K562 (cell line): Measurements from ENCODE around the gene CGREF1. TPM values are rescaled to one million over a fixed set of nuclear protein-coding genes. Genes with fewer than 3 reads are reported as not detected.

Experiments used
- ATF3 ChIP-seq, 2 experiments: fragments of 450-650 bp in 1 of 2; sonication (generic) in 1 of 2; formaldehyde crosslinking in 1 of 2; IDR thresholded peaks in 1 of 2; conservative IDR thresholded peaks in 1 of 2; 2 replicates each; pipeline versions ENCODE4 v1.6.1 to v1.8.1; 2016 to 2023; ENCODE audit warnings: mild to moderate bottlenecking in 2 of 2, moderate library complexity in 2 of 2, inconsistent platforms in 1 of 2, missing genetic modification reagents in 1 of 2
- ATF6 ChIP-seq: sonication (generic); formaldehyde crosslinking; IDR thresholded peaks from 2 replicates; pipeline ENCODE4 v1.4.0; 2020; ENCODE audit warnings: mild to moderate bottlenecking, missing genetic modification reagents
- CREB1 ChIP-seq, 2 experiments: sonication (generic) in 1 of 2; formaldehyde crosslinking in 1 of 2; IDR thresholded peaks; 2 replicates each; pipeline versions ENCODE4 v1.6.1 to v1.8.0; 2012 to 2022; ENCODE audit warnings: inconsistent platforms in 1 of 2, mild to moderate bottlenecking in 1 of 2, missing genetic modification reagents in 1 of 2, moderate library complexity in 1 of 2
- E2F3 ChIP-seq: fragments of 250-450 bp; sonication (Bioruptor Pico); IDR thresholded peaks from 2 replicates; pipeline ENCODE4 v1.4.0; 2020; ENCODE audit warnings: mild to moderate bottlenecking
- ETV5 ChIP-seq: sonication (generic); formaldehyde crosslinking; IDR thresholded peaks from 2 replicates; pipeline ENCODE4 v1.4.0; 2020; ENCODE audit warnings: low read depth, mild to moderate bottlenecking, missing genetic modification reagents
- GABPA ChIP-seq: fragments of 200-800 bp; sonication (Bioruptor generic); conservative IDR thresholded peaks from 2 replicates; pipeline ENCODE4 v1.6.1; 2016; ENCODE audit warnings: low read depth, missing genetic modification characterization, missing compliant biosample characterization
- GTF2E2 ChIP-seq: fragments of 200-800 bp; sonication (Bioruptor generic); IDR thresholded peaks from 2 replicates; pipeline ENCODE4 v1.6.1; 2016; ENCODE audit warnings: missing genetic modification characterization, missing compliant biosample characterization
- HNRNPK ChIP-seq: fragments of 200-400 bp; formaldehyde crosslinking; IDR thresholded peaks from one replicate; pipeline ENCODE4 v1.6.1; 2018; ENCODE audit warnings: mild to moderate bottlenecking, low read depth, low read length; ENCODE audit not compliant: poor library complexity, severe bottlenecking
- KLF10 ChIP-seq: fragments of 250-450 bp; sonication (Bioruptor Pico); IDR thresholded peaks from 2 replicates; pipeline ENCODE4 v1.6.1; 2021; ENCODE audit warnings: matching md5 sums
- L3MBTL2 ChIP-seq: fragments of 450-650 bp; IDR thresholded peaks from 2 replicates; pipeline ENCODE4 v1.6.1; 2016; ENCODE audit warnings: mild to moderate bottlenecking, moderate library complexity
- MTA3 ChIP-seq: fragments of 450-650 bp; formaldehyde crosslinking; IDR thresholded peaks from 2 replicates; pipeline ENCODE4 v1.6.1; 2017; ENCODE audit warnings: mild to moderate bottlenecking, borderline replicate concordance
- POLR2H ChIP-seq: IDR thresholded peaks from 2 replicates; pipeline ENCODE4 v1.6.1; 2016; ENCODE audit warnings: missing genetic modification characterization, low read depth, mild to moderate bottlenecking, control low read depth, missing compliant biosample characterization, moderate library complexity
- PYGO2 ChIP-seq: fragments of 450-650 bp; IDR thresholded peaks from 2 replicates; pipeline ENCODE4 v1.6.1; 2016; ENCODE audit warnings: mild to moderate bottlenecking, missing genetic modification characterization, moderate library complexity, missing compliant biosample characterization
- RAD51 ChIP-seq: fragments of 450-650 bp; IDR thresholded peaks from 2 replicates; pipeline ENCODE4 v1.7.1; 2016; ENCODE audit warnings: low read depth, mild to moderate bottlenecking, borderline replicate concordance
- TGIF2 ChIP-seq: sonication (generic); formaldehyde crosslinking; IDR thresholded peaks from 2 replicates; pipeline ENCODE4 v1.8.1; 2022; ENCODE audit warnings: mild to moderate bottlenecking, missing genetic modification reagents, moderate library complexity
- THAP12 ChIP-seq: fragments of 250-450 bp; sonication (Bioruptor Pico); IDR thresholded peaks from 2 replicates; pipeline ENCODE4 v1.9.0; 2021; ENCODE audit warnings: mild to moderate bottlenecking, inconsistent platforms
- ZBED1 ChIP-seq: IDR thresholded peaks from 2 replicates; pipeline ENCODE4 v1.6.1; 2014
- ZBTB17 ChIP-seq: fragments of 450-650 bp; formaldehyde crosslinking; IDR thresholded peaks from 2 replicates; pipeline ENCODE4 v1.4.0; 2020; ENCODE audit warnings: mild to moderate bottlenecking
- ZNF224 ChIP-seq: sonication (generic); formaldehyde crosslinking; IDR thresholded peaks from 2 replicates; pipeline ENCODE4 v1.8.0; 2022; ENCODE audit warnings: mild to moderate bottlenecking, missing genetic modification reagents
- ZNF551 ChIP-seq: fragments of 250-450 bp; sonication (Bioruptor Pico); IDR thresholded peaks from 2 replicates; pipeline ENCODE4 v1.5.0; 2021; ENCODE audit warnings: mild to moderate bottlenecking, moderate library complexity
- ZNF644 ChIP-seq: fragments of 200-800 bp; sonication (Bioruptor generic); IDR thresholded peaks from 2 replicates; pipeline ENCODE4 v1.6.1; 2016; ENCODE audit warnings: low read depth, missing genetic modification characterization, missing compliant biosample characterization
- ZNF778 ChIP-seq: fragments of 450-650 bp; formaldehyde crosslinking; IDR thresholded peaks from 2 replicates; pipeline ENCODE4 v1.4.0; 2020; ENCODE audit warnings: mild to moderate bottlenecking, moderate library complexity
- polyA plus RNA-seq, 8 experiments: library from polyadenylated mRNA; depleted of rRNA in 4 of 8; stranded (reverse) in 5 of 8; unstranded in 3 of 8; fragments of >200 nt; fragmentation: Nextera tagmentation in 2 of 8; fragmentation: Illumina TruSeq in 1 of 8; extraction: Ambion mirVana in 2 of 8; extraction: Trizol in 1 of 8; gene quantifications; 2 replicates each; pipeline versions ENCODE4 v1.2.1 to v1.2.3, GENCODE V29; 2011 to 2014; ENCODE audit warnings: inconsistent platforms in 1 of 8, missing spikeins in 1 of 8
- total RNA-seq, 7 experiments: library from RNA; depleted of rRNA in 6 of 7; stranded (reverse); fragments of >200 nt in 6 of 7; fragmentation: Illumina TruSeq in 2 of 7; extraction: Trizol in 2 of 7; gene quantifications; 2 replicates each; pipeline versions ENCODE4 v1.2.1 to v1.2.3, GENCODE V29; 2011 to 2021; ENCODE audit warnings: low replicate concordance in 1 of 7

Gene CGREF1
- total and polyA plus RNA-seq, 9 of the 15 experiments (the other 6 are each of a cell fraction or from before 2014, with no cell fraction given), result 0.07 to 0.50 (median 0.37) TPM

GRCh38 chr2:27092696-27093429 is 26.1 kb downstream of the CGREF1 start (continued):
- TF ChIP-seq ATF6 (no peak), L3MBTL2 (peak; percentile 96), E2F3 (CRISPR knock-in tag) (peak; percentile 56), PYGO2 (tag) (no peak), ATF3 (IDR thresholded peaks at IDR 0.05) (no peak), ATF3 (CRISPR knock-in tag; conservative IDR thresholded peaks at IDR 0.05) (no peak), HNRNPK (no peak), CREB1 (IDR thresholded peaks at IDR 0.05) (no peak), CREB1 (CRISPR knock-in tag; IDR thresholded peaks at IDR 0.05) (no peak), THAP12 (CRISPR knock-in tag) (no peak), ZNF224 (CRISPR knock-in tag) (no peak), TGIF2 (CRISPR knock-in tag) (no peak), ETV5 (peak; percentile 76), ZNF551 (CRISPR knock-in tag) (no peak), ZBTB17 (CRISPR knock-in tag) (peak; percentile 80), KLF10 (CRISPR knock-in tag) (no peak), ZNF778 (CRISPR knock-in tag) (no peak), GABPA (tag) (peak; percentile 29; the same call in 1 of the 2 replicates), ZNF644 (tag) (peak; percentile 54; the same call in 1 of the 2 replicates), RAD51 (peak; percentile 79), GTF2E2 (no peak; the same call in 1 of the 2 replicates), MTA3 (0 out of 2 replicates have a peak, but pooled peaks have one; percentile 66), ZBED1 (no peak), POLR2H (tag) (no peak)
